Measurements from ENCODE around the gene PTPN18.
"Not testable (repeated sequence)": the region's sequence is repeated elsewhere in the genome, so short reads cannot be mapped to it uniquely, and the experiment has no call there.

Gene PTPN18, protein sequence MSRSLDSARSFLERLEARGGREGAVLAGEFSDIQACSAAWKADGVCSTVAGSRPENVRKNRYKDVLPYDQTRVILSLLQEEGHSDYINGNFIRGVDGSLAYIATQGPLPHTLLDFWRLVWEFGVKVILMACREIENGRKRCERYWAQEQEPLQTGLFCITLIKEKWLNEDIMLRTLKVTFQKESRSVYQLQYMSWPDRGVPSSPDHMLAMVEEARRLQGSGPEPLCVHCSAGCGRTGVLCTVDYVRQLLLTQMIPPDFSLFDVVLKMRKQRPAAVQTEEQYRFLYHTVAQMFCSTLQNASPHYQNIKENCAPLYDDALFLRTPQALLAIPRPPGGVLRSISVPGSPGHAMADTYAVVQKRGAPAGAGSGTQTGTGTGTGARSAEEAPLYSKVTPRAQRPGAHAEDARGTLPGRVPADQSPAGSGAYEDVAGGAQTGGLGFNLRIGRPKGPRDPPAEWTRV

DNA sequence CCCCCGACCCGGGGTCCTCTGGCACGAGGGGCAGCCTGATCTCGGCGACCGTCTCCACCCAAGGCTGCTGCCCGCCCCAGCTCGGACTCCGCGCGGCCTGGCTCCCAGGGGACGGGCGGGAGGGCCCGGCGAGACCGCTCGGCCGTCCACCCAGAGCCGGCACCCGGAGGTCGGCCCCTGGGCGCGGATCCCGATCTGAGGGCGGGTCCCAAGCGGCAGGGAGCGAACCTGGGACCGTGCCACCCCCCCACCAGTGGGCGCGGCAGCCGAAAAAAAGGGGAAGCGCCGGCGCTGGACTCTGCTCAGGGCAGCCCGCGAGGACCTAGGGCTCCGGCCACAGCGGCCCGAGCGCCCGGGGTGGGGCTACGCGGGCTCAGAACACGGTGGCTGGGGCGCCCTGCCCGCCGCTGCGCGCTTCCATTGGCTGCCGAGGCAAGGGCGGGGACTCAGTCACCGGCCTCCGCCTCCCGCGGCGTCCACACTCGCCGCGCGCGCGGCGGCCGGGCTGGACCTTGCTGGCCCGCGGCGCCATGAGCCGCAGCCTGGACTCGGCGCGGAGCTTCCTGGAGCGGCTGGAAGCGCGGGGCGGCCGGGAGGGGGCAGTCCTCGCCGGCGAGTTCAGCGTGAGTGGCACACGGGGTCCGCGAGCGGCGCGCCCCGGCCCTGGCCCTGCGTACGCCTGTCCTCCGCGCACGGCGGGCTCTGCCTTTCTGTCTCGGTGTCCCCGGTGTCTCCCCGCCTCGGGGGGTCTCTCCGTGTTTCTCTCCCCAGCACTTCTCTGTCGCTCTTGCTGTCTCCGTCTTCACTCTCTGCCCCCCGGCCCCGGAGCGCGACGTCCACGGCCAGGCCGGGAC is at the start of gene PTPN18:
TSS of gene PTPN18 (plus strand) at position 479 of the 854 bp plus-strand sequence. CDS start at position 531, 52 bp downstream.
- DNase-seq, result peak in 54 of 56 donors; percentile 33 to 90 (median 76)

DNA sequence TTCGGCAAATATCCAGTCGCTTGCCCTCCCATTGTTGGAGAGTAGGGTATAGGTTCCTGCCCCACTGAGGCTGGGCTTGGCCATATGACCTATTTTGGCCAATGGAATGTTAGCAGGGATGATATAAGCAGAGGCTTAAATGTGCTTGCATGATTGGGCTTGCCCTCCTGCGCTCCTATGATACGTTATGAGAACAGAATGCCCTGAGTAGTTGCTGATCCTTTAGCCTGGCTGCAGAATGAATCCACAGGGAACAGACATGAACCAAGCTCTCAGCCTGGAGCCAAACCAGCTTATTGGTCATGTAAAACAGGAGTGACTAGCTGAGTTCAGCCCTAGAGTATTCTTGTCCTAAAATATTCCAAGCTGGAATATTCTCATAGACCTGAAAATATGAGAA is 48.0 kb upstream of the PTPN18 start:
- DNase-seq, result no peak

DNA sequence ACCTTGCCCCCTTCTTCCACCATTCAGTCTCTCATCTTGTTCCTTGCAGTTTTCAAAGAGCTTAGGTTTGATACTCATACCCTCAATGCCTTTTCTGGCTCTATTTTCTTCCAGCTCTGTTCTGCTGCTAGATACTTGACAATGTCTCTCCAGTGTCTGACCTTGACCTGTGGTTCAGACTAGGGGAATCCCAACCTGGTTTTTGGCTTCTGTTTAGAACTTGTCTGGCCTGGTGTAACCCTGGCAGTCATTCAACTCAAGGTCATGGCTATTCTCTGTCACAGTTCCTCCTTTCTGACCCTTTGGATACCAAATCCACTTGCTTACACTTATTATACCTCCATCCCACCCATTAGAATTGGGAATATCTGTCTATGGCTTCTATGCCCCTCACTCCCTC is 45.0 kb upstream of the PTPN18 start:
- no peak for DNase-seq

DNA sequence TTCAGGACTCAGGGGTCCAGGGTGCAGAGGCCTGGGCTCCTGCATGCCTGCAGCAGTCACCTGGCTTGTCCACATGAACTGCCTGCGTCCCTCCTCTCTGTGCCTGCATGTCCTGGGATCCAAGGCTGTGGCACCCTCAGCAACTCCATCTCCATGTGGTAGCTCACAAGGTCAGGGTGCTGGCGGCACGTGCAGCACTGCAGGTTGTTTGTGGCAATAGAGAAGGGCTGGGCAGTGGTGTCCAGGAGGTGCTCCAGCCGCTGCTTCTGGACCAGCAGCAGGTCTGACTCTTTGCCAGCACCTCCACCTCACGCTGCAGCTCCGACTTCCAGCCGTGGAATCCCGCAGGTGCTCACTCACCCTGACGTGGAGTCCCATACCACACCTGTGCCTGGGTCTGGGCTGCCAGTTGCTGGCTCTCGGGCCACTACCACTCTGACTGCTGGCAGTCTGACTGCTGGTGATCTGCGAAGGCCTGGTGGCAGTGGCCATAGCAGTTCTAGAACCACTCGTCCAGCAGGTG is 42.0 kb upstream of the PTPN18 start:
- no peak for DNase-seq

GRCh38 chr2:130314377-130314776 is 41.5 kb upstream of the PTPN18 start:
- no peak for DNase-seq

GRCh38 chr2:130316596-130316995 is 39.3 kb upstream of the PTPN18 start:
- no peak for DNase-seq

GRCh38 chr2:130318906-130319305 is 37.0 kb upstream of the PTPN18 start:
- DNase-seq, result no peak

- DNase-seq, result no peak
Observed at GRCh38 chr2:130319536-130319935, 36.3 kb upstream of the PTPN18 start.

- no peak for DNase-seq
Observed at GRCh38 chr2:130327703-130328527, 27.9 kb upstream of the PTPN18 start.

- DNase-seq, result peak in 2 of 56 donors; percentile 4 to 28
Observed at GRCh38 chr2:130328710-130329109, 27.1 kb upstream of the PTPN18 start.

DNA sequence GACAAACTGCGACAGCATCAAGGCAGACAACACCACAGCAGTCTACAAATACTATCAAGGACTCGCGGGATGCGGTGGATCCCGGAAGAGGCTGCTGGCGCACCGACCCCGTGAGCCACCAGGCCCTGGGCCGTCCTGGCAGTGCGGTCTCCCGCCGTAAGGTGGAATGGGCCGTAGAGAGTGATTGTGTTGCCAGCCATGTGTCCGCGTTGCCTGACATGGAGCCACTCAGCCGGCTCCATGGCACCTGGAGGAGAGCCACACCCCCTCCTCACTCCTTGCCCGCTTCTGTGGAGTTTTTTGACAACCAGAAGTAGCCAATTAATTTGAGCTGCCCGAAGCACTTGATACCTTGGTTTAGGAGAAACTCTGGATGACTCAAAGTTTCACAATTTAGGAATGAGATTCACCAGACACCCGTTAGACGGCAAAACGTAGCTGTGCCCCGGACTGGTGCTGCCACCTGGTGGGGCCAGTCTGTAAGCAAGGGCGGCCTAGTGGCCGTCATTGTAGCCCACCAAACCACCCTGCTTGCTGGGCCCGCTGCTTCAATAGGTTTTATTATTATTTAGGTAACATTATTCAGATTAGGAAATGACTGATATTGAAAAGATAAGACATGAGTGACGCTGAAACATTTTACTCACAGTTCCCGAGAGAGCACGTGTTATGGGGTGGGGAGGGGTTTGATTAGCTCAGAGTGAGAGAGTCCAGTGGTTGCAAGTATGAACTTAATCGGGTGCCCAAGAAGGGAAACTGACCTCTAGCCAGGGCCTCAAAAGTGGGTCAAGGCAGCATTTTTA is 23.4 kb upstream of the PTPN18 start:
- peak in 40 of 56 donors; percentile 9 to 78 (median 36) for DNase-seq

GRCh38 chr2:130333253-130333652 is 22.6 kb upstream of the PTPN18 start:
- not testable (repeated sequence) for DNase-seq

DNA sequence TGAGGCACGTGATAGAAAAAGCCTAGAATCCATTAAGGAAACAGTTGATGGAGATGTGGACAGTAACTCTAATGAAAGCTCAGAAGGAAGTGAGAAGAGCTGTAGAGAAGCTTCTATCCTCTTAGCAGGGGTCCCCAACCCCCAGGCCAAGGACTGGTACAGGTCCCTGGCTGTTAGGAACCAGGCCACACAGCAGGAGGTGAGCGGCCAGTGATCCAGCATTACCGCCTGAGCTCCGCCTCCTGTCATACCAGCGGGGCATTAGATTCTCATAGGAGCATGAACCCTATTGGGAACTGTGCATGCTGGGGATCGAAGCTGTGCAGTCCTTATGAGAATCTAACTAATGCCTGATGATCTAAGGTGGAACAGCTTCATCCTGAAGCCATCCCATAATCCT is 21.8 kb upstream of the PTPN18 start:
- DNase-seq, result no peak

DNA sequence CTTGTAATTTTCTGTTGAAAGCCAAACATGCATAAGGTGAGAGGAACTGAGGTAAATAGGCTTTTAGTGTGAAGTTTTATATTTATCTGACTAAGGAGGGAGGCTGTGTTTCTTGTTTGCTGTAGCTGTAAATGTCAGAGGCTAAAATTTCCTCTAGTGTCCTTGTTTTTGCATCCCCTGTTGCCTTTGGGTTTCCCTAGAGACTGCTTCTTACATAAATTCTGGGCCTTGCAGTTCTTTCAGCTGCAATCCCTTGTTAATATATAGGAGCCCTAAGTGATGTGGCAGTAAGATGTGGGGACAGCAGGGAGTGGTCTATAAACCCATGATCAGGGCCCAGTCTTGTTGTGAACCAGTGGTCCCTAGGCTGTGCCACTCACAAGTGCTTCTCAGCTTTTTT is 20.6 kb upstream of the PTPN18 start:
- DNase-seq, result no peak

GRCh38 chr2:130336150-130336876 is 19.5 kb upstream of the PTPN18 start:
- DNase-seq, result no peak

GRCh38 chr2:130336877-130337734 is 18.8 kb upstream of the PTPN18 start:
- DNase-seq, result peak in 44 of 56 donors; percentile 11 to 88 (median 62)

- DNase-seq, result no peak
Observed at GRCh38 chr2:130337735-130338325, 18.0 kb upstream of the PTPN18 start.

GRCh38 chr2:130338793-130339345 is 17.0 kb upstream of the PTPN18 start:
- no peak for DNase-seq
